HepG2 (cell line): ENCODE measurements around the gene NCKAP1. TPM values are rescaled to one million over a fixed set of nuclear protein-coding genes. Genes with fewer than 3 reads are reported as not detected.
A peak's percentile ranks its signal among the peaks of the same experiment; 100 is the strongest.

Experiments
- ARNT2 ChIP-seq: sonication (generic); formaldehyde crosslinking; IDR thresholded peaks from 2 replicates; pipeline ENCODE4 v1.8.0; 2022; ENCODE audit warnings: mild to moderate bottlenecking, low read depth, missing genetic modification reagents, moderate library complexity
- ASH2L ChIP-seq: fragments of 300-600, 200-600 bp; sonication (generic); IDR thresholded peaks from 2 replicates; pipeline ENCODE4 v1.7.0; 2017; ENCODE audit warnings: low read depth, mild to moderate bottlenecking, moderate library complexity, mixed read lengths, low read length; ENCODE audit not compliant: insufficient read length
- BRCA1 ChIP-seq: sonication (generic); formaldehyde crosslinking; IDR thresholded peaks from 2 replicates; pipeline ENCODE4 v1.4.0; 2020; ENCODE audit warnings: missing genetic modification reagents
- CREB1 ChIP-seq, 2 experiments: fragments of 450-650 bp in 1 of 2; IDR thresholded peaks; 2 replicates each; pipeline ENCODE4 v1.6.1; 2016 to 2017; ENCODE audit warnings: control low read depth in 1 of 2, mild to moderate bottlenecking in 1 of 2, missing compliant biosample characterization in 1 of 2, missing genetic modification characterization in 1 of 2
- FOSL2 ChIP-seq: sonication (generic); formaldehyde crosslinking; IDR thresholded peaks from 2 replicates; pipeline ENCODE4 v1.4.0; 2020; ENCODE audit warnings: missing genetic modification reagents
- GATAD2A ChIP-seq: IDR thresholded peaks from 2 replicates; pipeline ENCODE4 v1.6.1; 2016
- GMEB1 ChIP-seq: sonication (generic); formaldehyde crosslinking; IDR thresholded peaks from 2 replicates; pipeline ENCODE4 v1.5.1; 2020; ENCODE audit warnings: missing genetic modification reagents, mild to moderate bottlenecking, borderline replicate concordance
- HOXD1 ChIP-seq: sonication (generic); formaldehyde crosslinking; IDR thresholded peaks from 2 replicates; pipeline ENCODE4 v1.5.0; 2020; ENCODE audit warnings: missing genetic modification reagents
- IKZF4 ChIP-seq: sonication (generic); formaldehyde crosslinking; IDR thresholded peaks from 2 replicates; pipeline ENCODE4 v1.5.1; 2020; ENCODE audit warnings: borderline replicate concordance, mild to moderate bottlenecking, low read depth, missing genetic modification reagents; ENCODE audit errors: not compliant biosample characterization
- MBD4 ChIP-seq: IDR thresholded peaks from 2 replicates; pipeline ENCODE4 v1.6.1; 2012; ENCODE audit warnings: low read length, inconsistent platforms, borderline replicate concordance
- PHB2 ChIP-seq: fragments of 450-650 bp; IDR thresholded peaks from 2 replicates; pipeline ENCODE4 v1.6.1; 2018; ENCODE audit not compliant: partially characterized antibody
- POLR2G ChIP-seq: fragments of 200-400 bp; formaldehyde crosslinking; IDR thresholded peaks from 2 replicates; pipeline ENCODE4 v1.6.1; 2018; ENCODE audit warnings: mild to moderate bottlenecking, low read depth, low read length, moderate library complexity
- SNAPC2 ChIP-seq: sonication (generic); formaldehyde crosslinking; IDR thresholded peaks from 2 replicates; pipeline ENCODE4 v1.8.1; 2022; ENCODE audit warnings: mild to moderate bottlenecking, missing genetic modification reagents
- TEAD3 ChIP-seq: optimal IDR thresholded peaks from 2 replicates; pipeline ENCODE3; 2016; ENCODE audit warnings: borderline replicate concordance
- TMF1 ChIP-seq: sonication (generic); formaldehyde crosslinking; IDR thresholded peaks from 2 replicates; pipeline ENCODE4 v1.8.1; 2022; ENCODE audit warnings: low read depth, missing genetic modification reagents
- TOE1 ChIP-seq: sonication (generic); formaldehyde crosslinking; IDR thresholded peaks from 2 replicates; pipeline ENCODE4 v1.4.0; 2020; ENCODE audit warnings: mild to moderate bottlenecking, missing genetic modification reagents
- YEATS4 ChIP-seq: sonication (generic); formaldehyde crosslinking; IDR thresholded peaks from 2 replicates; pipeline ENCODE4 v1.4.0; 2020; ENCODE audit warnings: missing genetic modification reagents, borderline replicate concordance
- ZFP82 ChIP-seq: sonication (generic); formaldehyde crosslinking; IDR thresholded peaks from 2 replicates; pipeline ENCODE4 v1.5.1; 2020; ENCODE audit warnings: mild to moderate bottlenecking, missing genetic modification reagents, borderline replicate concordance
- ZIK1 ChIP-seq: sonication (generic); formaldehyde crosslinking; IDR thresholded peaks from 2 replicates; pipeline ENCODE4 v1.5.0; 2020; ENCODE audit warnings: mild to moderate bottlenecking, low read depth, missing genetic modification reagents, borderline replicate concordance
- ZNF143 ChIP-seq: sonication (generic); formaldehyde crosslinking; IDR thresholded peaks from 2 replicates; pipeline ENCODE4 v1.4.0; 2020; ENCODE audit warnings: missing genetic modification reagents
- ZNF205 ChIP-seq: IDR thresholded peaks from 2 replicates; pipeline ENCODE4 v1.6.1; 2018; ENCODE audit warnings: missing biosample characterization, missing genetic modification reagents
- ZNF362 ChIP-seq: sonication (generic); formaldehyde crosslinking; IDR thresholded peaks from 2 replicates; pipeline ENCODE4 v1.4.0; 2020; ENCODE audit warnings: missing genetic modification reagents, mild to moderate bottlenecking, borderline replicate concordance
- ZNF501 ChIP-seq: sonication (generic); formaldehyde crosslinking; IDR thresholded peaks from 2 replicates; pipeline ENCODE4 v1.5.1; 2020; ENCODE audit warnings: mild to moderate bottlenecking, moderate library complexity, missing genetic modification reagents
- ZNF607 ChIP-seq: sonication (generic); formaldehyde crosslinking; IDR thresholded peaks from 2 replicates; pipeline ENCODE4 v1.5.1; 2020; ENCODE audit warnings: missing genetic modification reagents, mild to moderate bottlenecking, borderline replicate concordance
- polyA plus RNA-seq, 8 experiments: library from polyadenylated mRNA; depleted of rRNA in 3 of 8; stranded (reverse) in 7 of 8; unstranded in 1 of 8; fragments of >200 nt; fragmentation: Illumina TruSeq in 4 of 8; extraction: Trizol in 4 of 8; gene quantifications; 2 replicates each; pipeline versions ENCODE4 v1.2.1 to v1.2.3, GENCODE V29; 2011 to 2016; ENCODE audit warnings: low read depth in 4 of 8, missing spikeins in 1 of 8, mixed read lengths in 1 of 8; ENCODE audit not compliant: insufficient read depth in 1 of 8
- total RNA-seq, 5 experiments: library from RNA; depleted of rRNA; stranded (reverse); fragments of >200 nt; fragmentation: Illumina TruSeq; extraction: Trizol; gene quantifications; 2 replicates each; pipeline ENCODE4 v1.2.3, GENCODE V29; 2016; ENCODE audit warnings: low read depth in 1 of 5
- TF ChIP-seq, protein P1 (sequence below): sonication (generic); formaldehyde crosslinking; IDR thresholded peaks from 2 replicates; pipeline ENCODE4 v1.4.0; 2020; ENCODE audit warnings: mild to moderate bottlenecking, missing genetic modification reagents

The NCKAP1 gene
- total and polyA plus RNA-seq, 2 of the 13 experiments (the other 11 are each of a cell fraction or from before 2014, with no cell fraction given), result 72.1 to 96.3 TPM

DNA sequence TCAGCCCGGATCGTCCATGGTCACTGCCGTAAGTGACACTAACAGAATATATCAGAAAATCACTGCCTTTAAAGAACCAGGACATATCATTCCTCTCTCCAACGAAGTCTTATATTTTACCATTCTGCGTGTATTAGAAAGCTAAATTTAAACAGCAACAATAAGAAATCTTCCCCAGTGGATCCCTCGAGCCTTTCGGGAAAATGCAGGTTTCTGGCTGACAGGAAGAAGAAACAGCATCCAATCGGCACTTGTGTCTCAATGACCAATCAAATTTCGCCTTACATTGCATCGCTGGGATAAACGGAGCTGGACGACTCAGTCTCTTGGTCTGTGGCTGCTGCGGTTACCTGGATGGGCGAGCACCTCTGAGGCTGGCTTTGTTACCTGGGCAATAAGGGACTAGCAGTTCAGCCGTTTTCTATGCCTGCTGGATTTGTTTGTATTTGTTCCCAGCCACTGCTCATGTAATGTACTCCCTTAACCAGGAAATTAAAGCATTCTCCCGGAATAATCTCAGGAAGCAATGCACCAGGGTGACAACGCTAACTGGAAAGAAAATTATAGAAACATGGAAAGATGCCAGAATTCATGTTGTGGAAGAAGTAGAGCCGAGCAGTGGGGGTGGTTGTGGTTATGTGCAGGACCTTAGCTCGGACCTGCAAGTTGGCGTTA lies 40.3 kb upstream of the NCKAP1 start, which contains the start of gene DUSP19 (continued):
- TF ChIP-seq ZIK1 (0 out of 2 replicates have a peak, but pooled peaks have one; percentile 37), MBD4 (peak; percentile 91; the same call in 1 of the 2 replicates), BRCA1 (peak; percentile 78; the same call in 1 of the 2 replicates), ZNF143 (CRISPR knock-in tag) (peak; percentile 57; the same call in 1 of the 2 replicates), IKZF4 (CRISPR knock-in tag) (peak; percentile 25), ZNF205 (CRISPR knock-in tag) (peak; percentile 44; the same call in 1 of the 2 replicates), ZNF607 (CRISPR knock-in tag) (peak; percentile 93; the same call in 1 of the 2 replicates), YEATS4 (CRISPR knock-in tag) (peak; percentile 77; the same call in 1 of the 2 replicates), ZFP82 (CRISPR knock-in tag) (no peak), CREB1 (IDR thresholded peaks at IDR 0.05) (0 out of 2 replicates have a peak, but pooled peaks have one; percentile 35), CREB1 (CRISPR knock-in tag; IDR thresholded peaks at IDR 0.05) (peak; percentile 77), ASH2L (peak; percentile 78), ARNT2 (CRISPR knock-in tag) (peak; percentile 68; the same call in 1 of the 2 replicates), HOXD1 (CRISPR knock-in tag) (0 out of 2 replicates have a peak, but pooled peaks have one; percentile 51), ZNF362 (CRISPR knock-in tag) (no peak), TEAD3 (CRISPR knock-in tag) (peak; percentile 67), ZNF501 (CRISPR knock-in tag) (peak; percentile 94), TOE1 (peak; percentile 26; the same call in 1 of the 2 replicates), TMF1 (peak; percentile 37; the same call in 1 of the 2 replicates), SNAPC2 (CRISPR knock-in tag) (peak; percentile 22; the same call in 1 of the 2 replicates), GATAD2A (CRISPR knock-in tag) (no peak; the same call in 1 of the 2 replicates), POLR2G (peak; percentile 96), GMEB1 (peak; percentile 63; the same call in 1 of the 2 replicates), FOSL2 (peak; percentile 67), PHB2 (no peak)
- TF ChIP-seq, protein P1, sequence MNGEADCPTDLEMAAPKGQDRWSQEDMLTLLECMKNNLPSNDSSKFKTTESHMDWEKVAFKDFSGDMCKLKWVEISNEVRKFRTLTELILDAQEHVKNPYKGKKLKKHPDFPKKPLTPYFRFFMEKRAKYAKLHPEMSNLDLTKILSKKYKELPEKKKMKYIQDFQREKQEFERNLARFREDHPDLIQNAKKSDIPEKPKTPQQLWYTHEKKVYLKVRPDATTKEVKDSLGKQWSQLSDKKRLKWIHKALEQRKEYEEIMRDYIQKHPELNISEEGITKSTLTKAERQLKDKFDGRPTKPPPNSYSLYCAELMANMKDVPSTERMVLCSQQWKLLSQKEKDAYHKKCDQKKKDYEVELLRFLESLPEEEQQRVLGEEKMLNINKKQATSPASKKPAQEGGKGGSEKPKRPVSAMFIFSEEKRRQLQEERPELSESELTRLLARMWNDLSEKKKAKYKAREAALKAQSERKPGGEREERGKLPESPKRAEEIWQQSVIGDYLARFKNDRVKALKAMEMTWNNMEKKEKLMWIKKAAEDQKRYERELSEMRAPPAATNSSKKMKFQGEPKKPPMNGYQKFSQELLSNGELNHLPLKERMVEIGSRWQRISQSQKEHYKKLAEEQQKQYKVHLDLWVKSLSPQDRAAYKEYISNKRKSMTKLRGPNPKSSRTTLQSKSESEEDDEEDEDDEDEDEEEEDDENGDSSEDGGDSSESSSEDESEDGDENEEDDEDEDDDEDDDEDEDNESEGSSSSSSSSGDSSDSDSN (CRISPR knock-in tag), result peak; percentile 61; the same call in 1 of the 2 replicates
